ENCODE results near the gene SLC26A4. TPM values are rescaled to one million over a fixed set of nuclear protein-coding genes. Genes with fewer than 3 reads are reported as not detected.

Gene SLC26A4
- total and polyA plus RNA-seq, 9 of the 15 experiments (the other 6 are each of a cell fraction or from before 2014, with no cell fraction given), result 0.09 to 1.2 (median 0.33) TPM

- Histone ChIP-seq H3K9ac (ENCODE audit: insufficient read depth in 1 of 2, low read depth in 2 of 2, low read length in 2 of 2) (no peak overlapping the region), H3K4me1 (replicated peaks in 1 of 2; ENCODE audit: control insufficient read depth in 2 of 2, insufficient read depth in 2 of 2, low read length in 2 of 2) (no peaks in the 10 kb centered on the region), H3K27ac (ENCODE audit: extremely low read depth, low read depth, low read length) (no peak overlapping the region), H3K4me3 (no peak overlapping the region), H3K4me2 (ENCODE audit: insufficient read depth, low read length) (no peak overlapping the region), H3K36me3 (ENCODE audit: control insufficient read depth, insufficient read depth, low read length) (peaks cover 68% of the 10 kb centered on the region), H2AFZ (ENCODE audit: low read depth, low read length) (no peak overlapping the region), H3K9me3 (replicated peaks; ENCODE audit: control insufficient read depth, insufficient read depth, low read depth, low read length) (no peaks in the 10 kb centered on the region), H3K27me3 (ENCODE audit: control insufficient read depth in 2 of 2, insufficient read depth in 2 of 2, low read length in 2 of 2) (no peaks in the 10 kb centered on the region), H3K79me2 (ENCODE audit: control insufficient read depth, insufficient read depth, low read length) (no peaks in the 10 kb centered on the region), H3K9me1 (ENCODE audit: control insufficient read depth, insufficient read depth, low read length) (no peaks in the 10 kb centered on the region), H4K20me1 (replicated peaks; ENCODE audit: control insufficient read depth, insufficient read depth, low read length) (no peaks in the 10 kb centered on the region)
- in situ Hi-C loops (cut with MboI) (no loop called here), intact Hi-C loops (cut with micrococcal nuclease) (no loop called here)
- ChIA-PET CTCF (ENCODE audit: low intra/inter-chr PET ratio) (no interaction called here), POLR2A (interaction anchor here (0.8 kb wide), 1 partner anchor 15 kb away, joined by 3 read pairs; no protein-coding TSS in a partner anchor)
- TF ChIP-seq HMBOX1 (IDR thresholded peaks at IDR 0.05) (peak; percentile 48; the same call in 1 of the 2 replicates), E2F5 (CRISPR knock-in tag; IDR thresholded peaks at IDR 0.05) (no peak)
- DNase-seq (ENCODE audit: extremely low read depth in 1 of 4, low spot score in 3 of 4) (no peak), ATAC-seq (no peak), FAIRE-seq (no peak)
- no TSS peak for BruUV-seq (replicated peaks)
Observed at GRCh38 chr7:107614425-107614824, 46.2 kb upstream of the SLC26A4 start.

DNA sequence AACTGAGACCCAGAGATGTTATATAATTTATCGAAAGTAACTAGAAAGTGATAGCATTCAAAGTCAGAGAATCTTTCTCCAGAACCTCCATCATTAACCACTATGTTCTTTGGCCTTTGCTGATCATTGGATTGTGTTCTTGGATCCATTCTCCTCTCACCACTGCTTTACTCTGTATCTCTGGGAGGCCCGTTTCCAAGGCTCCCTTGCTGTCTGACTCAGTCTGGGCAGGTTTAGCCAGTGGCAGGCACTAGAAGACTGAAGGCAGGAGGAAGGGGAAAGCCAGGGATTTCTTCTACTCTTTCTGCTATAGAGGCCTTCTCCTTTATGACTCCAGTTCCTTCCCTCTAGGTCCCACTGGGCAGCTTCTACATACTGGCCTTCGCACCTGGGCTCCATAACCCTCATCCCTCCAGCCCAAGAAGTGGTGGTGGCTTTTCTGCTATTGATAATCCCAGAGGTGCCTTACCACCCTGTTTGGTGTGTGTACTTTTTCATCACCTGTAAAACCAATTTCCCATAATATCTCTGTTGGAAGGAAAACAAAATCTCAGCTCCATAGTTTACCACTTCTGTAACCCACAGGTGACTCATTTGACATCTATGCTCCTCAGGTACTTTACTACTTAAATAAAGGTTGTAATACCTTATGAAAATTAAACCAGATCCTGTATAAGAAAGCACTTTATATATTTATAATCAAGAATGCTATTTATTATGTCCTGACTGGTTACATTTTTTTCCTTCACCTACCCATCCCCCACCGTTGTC, 44.5 kb upstream of the SLC26A4 start:
- Histone ChIP-seq H3K4me1 (replicated peaks in 1 of 2; ENCODE audit: control insufficient read depth in 2 of 2, insufficient read depth in 2 of 2, low read length in 2 of 2) (no peaks in the 10 kb centered on the region), H3K36me3 (ENCODE audit: control insufficient read depth, insufficient read depth, low read length) (peaks cover 72% of the 10 kb centered on the region), H3K9me1 (ENCODE audit: control insufficient read depth, insufficient read depth, low read length) (no peaks in the 10 kb centered on the region), H3K79me2 (ENCODE audit: control insufficient read depth, insufficient read depth, low read length) (no peaks in the 10 kb centered on the region), H4K20me1 (replicated peaks; ENCODE audit: control insufficient read depth, insufficient read depth, low read length) (no peaks in the 10 kb centered on the region), H3K4me2 (ENCODE audit: insufficient read depth, low read length) (no peak overlapping the region), H3K27ac (ENCODE audit: extremely low read depth, low read depth, low read length) (no peak overlapping the region), H2AFZ (ENCODE audit: low read depth, low read length) (no peak overlapping the region), H3K9ac (ENCODE audit: insufficient read depth in 1 of 2, low read depth in 2 of 2, low read length in 2 of 2) (no peak overlapping the region), H3K27me3 (ENCODE audit: control insufficient read depth in 2 of 2, insufficient read depth in 2 of 2, low read length in 2 of 2) (no peaks in the 10 kb centered on the region), H3K4me3 (no peak overlapping the region), H3K9me3 (replicated peaks; ENCODE audit: control insufficient read depth, insufficient read depth, low read depth, low read length) (no peaks in the 10 kb centered on the region)
- CTCF ChIA-PET (ENCODE audit: low intra/inter-chr PET ratio), result no interaction called here
- POLR2A ChIA-PET, result no interaction called here
- no peak for TF ChIP-seq XRCC3 (IDR thresholded peaks at IDR 0.05)
- no peak for TF ChIP-seq STAT5A (IDR thresholded peaks at IDR 0.05; ENCODE audit: borderline replicate concordance, low read length)
- TF ChIP-seq MAX (CRISPR knock-in tag; IDR thresholded peaks at IDR 0.05), result no peak
- no peak for TF ChIP-seq DDX20 (tag; IDR thresholded peaks at IDR 0.05; ENCODE audit: low read depth)
- TF ChIP-seq RBM17 (IDR thresholded peaks at IDR 0.05; ENCODE audit: borderline replicate concordance, low read depth, low read length), result no peak
- no peak for TF ChIP-seq MCM2 (IDR thresholded peaks at IDR 0.05; ENCODE audit: low read depth)
- TF ChIP-seq CBFA2T3 (IDR thresholded peaks at IDR 0.05), result no peak
- TF ChIP-seq PCBP2 (IDR thresholded peaks at IDR 0.05; ENCODE audit: low read depth, low read length, poor library complexity, severe bottlenecking), result no peak
- TF ChIP-seq FOXJ3 (CRISPR knock-in tag; IDR thresholded peaks at IDR 0.05), result no peak
- no peak for TF ChIP-seq ZFX (CRISPR knock-in tag; IDR thresholded peaks at IDR 0.05)
- TF ChIP-seq ZNF23 (CRISPR knock-in tag; IDR thresholded peaks at IDR 0.05), result no peak
- no peak for TF ChIP-seq DACH1 (IDR thresholded peaks at IDR 0.05; ENCODE audit: partially characterized antibody)
- intact Hi-C loops (cut with micrococcal nuclease) (no loop called here), in situ Hi-C loops (cut with MboI) (no loop called here)
- 83% methylated on average over 4 of the region's 4 CpGs for WGBS (ENCODE audit: insufficient coverage, low coverage, missing lambda C conversion rate)
- no TSS peak for BruUV-seq (replicated peaks)
- DNase-seq (ENCODE audit: extremely low read depth in 1 of 4, low spot score in 3 of 4), result no peak
- FAIRE-seq, result no peak
- no peak for ATAC-seq
